Uterus (tissue), 4 donors: ENCODE results near the gene FAM83F. TPM values are rescaled to one million over a fixed set of nuclear protein-coding genes. Genes with fewer than 3 reads are reported as not detected.

Experiments used
- DNase-seq, 2 donors: peaks; one replicate each; pipeline ENCODE4 v3.0.0-alpha.2; 2019 to 2020
- H3K27ac ChIP-seq, 2 donors: fragments of 200-600 bp; sonication (generic); 1 replicate in 1 of 2; 2 replicates in 1 of 2; pipeline ENCODE4 v1.5.1; 2016 to 2018
- H3K27me3 ChIP-seq, 2 donors: fragments of 200-600 bp; sonication (generic); one replicate each; pipeline ENCODE4 v1.5.1; 2018 to 2019; ENCODE audit warnings: control low read depth in 1 of 2
- H3K36me3 ChIP-seq, 2 donors: fragments of 200-600 bp; sonication (generic); one replicate each; pipeline ENCODE4 v1.5.1; 2019; ENCODE audit warnings: control low read depth in 1 of 2
- H3K4me1 ChIP-seq, 2 donors: fragments of 200-600 bp; sonication (generic); one replicate each; pipeline ENCODE4 v1.5.1; 2018 to 2019; ENCODE audit warnings: control low read depth in 1 of 2
- H3K4me3 ChIP-seq, 2 donors: fragments of 200-600 bp; sonication (generic); 1 replicate in 1 of 2; 2 replicates in 1 of 2; pipeline ENCODE4 v1.5.1; 2018 to 2019; ENCODE audit warnings: mild to moderate bottlenecking in 1 of 2
- H3K9me3 ChIP-seq, 2 donors: fragments of 200-600 bp; sonication (generic); one replicate each; pipeline ENCODE4 v1.5.1; 2019; ENCODE audit warnings: control low read depth in 1 of 2
- POLR2A ChIP-seq, 2 donors: fragments of 450-650 bp; IDR thresholded peaks; one replicate each; pipeline ENCODE4 v1.6.1; 2016; ENCODE audit warnings: antibody characterized with exemption in 2 of 2, mild to moderate bottlenecking in 1 of 2, moderate library complexity in 1 of 2
- intact Hi-C: fragments of 100-400 bp; cut with DNase I; formaldehyde crosslinking; loops from one replicate; pipeline ENCODE4 v1.15.1; 2023; ENCODE audit warnings: low total_unique reads
- total RNA-seq, 4 donors: library from RNA; depleted of rRNA in 3 of 4; stranded (reverse); fragments of >200 nt in 3 of 4; gene quantifications; one replicate each; pipeline versions ENCODE4 v1.1.0 to v1.2.4, GENCODE V29; 2014 to 2023
- TF ChIP-seq, protein P1 (sequence below), 4 experiments: fragments of 200-600 bp in 2 of 4; fragments of 450-650 bp in 2 of 4; sonication (generic) in 2 of 4; IDR thresholded peaks; one replicate each; pipeline ENCODE4 v1.5.1; 2016 to 2019; ENCODE audit warnings: antibody characterized with exemption in 4 of 4, mild to moderate bottlenecking in 2 of 4, moderate library complexity in 1 of 4
- donor health status: DM: yes; HTN: yes; CAD: no.

Gene FAM83F
- total RNA-seq, 4 donors from 2014 or later, result under 0.01 to 2.6 (median 0.11) TPM

DNA sequence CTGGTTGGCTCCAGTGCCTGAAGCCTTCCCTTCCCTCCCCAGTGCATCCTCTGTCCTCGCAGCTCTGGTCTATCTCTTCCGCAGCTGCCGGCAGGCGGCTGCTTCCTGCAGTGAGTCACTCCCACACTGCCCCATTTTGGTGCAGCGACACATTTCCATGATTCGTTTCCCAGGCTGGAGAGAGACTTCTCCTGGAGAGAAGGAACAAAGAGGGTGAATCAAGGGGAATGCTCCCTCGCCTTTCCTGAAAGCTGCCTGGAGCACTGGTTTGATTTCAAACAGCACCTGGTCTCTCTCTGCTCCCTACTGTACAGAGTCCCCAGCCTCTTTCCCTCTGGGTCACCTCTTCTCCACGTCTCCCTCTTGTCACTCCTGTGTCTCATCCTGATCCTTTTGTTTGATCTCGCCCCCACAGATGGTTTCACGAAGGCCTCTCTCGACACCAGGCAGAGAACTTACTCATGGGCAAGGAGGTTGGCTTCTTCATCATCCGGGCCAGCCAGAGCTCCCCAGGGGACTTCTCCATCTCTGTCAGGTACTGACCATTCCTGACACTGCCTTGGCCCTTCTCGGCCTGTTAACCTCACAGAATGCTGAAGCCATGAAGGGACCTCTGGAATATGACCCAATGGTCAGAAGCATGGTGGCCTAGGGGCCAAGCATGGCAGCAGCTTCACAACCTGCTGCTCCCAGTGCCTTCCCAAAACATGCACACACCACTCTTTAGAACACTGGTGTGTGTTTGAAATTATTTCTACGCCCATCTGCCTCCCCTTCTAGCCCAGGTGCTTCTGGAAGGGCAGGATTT lies 34.9 kb upstream of the FAM83F start, which contains the start of gene TMA7B:
Gene TMA7B (plus strand): TSS at position 758 of the 808 bp plus-strand sequence. CDS start 3,978 bp downstream, outside the sequence.
- H3K27ac ChIP-seq, result no peak within 1 kb of the TSS
- H3K4me1 ChIP-seq, result no peaks in the 10 kb centered on the region
- no peaks in the 10 kb centered on the region for H3K9me3 ChIP-seq
- TF ChIP-seq POLR2A (IDR thresholded peaks at IDR 0.05), result no peak
- TF ChIP-seq, protein P1, sequence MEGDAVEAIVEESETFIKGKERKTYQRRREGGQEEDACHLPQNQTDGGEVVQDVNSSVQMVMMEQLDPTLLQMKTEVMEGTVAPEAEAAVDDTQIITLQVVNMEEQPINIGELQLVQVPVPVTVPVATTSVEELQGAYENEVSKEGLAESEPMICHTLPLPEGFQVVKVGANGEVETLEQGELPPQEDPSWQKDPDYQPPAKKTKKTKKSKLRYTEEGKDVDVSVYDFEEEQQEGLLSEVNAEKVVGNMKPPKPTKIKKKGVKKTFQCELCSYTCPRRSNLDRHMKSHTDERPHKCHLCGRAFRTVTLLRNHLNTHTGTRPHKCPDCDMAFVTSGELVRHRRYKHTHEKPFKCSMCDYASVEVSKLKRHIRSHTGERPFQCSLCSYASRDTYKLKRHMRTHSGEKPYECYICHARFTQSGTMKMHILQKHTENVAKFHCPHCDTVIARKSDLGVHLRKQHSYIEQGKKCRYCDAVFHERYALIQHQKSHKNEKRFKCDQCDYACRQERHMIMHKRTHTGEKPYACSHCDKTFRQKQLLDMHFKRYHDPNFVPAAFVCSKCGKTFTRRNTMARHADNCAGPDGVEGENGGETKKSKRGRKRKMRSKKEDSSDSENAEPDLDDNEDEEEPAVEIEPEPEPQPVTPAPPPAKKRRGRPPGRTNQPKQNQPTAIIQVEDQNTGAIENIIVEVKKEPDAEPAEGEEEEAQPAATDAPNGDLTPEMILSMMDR (IDR thresholded peaks at IDR 0.05), result peak in 1 of 4 experiments; percentile 11
- H3K36me3 ChIP-seq, result no peaks in the 10 kb centered on the region
- no peak for DNase-seq
- no peaks in the 10 kb centered on the region for H3K27me3 ChIP-seq
- no peak within 1 kb of the TSS for H3K4me3 ChIP-seq
- intact Hi-C loops, result no loop called here

- H3K27ac ChIP-seq, result no peak overlapping the region
- no peaks in the 10 kb centered on the region for H3K27me3 ChIP-seq
- H3K4me3 ChIP-seq, result no peak overlapping the region
- H3K36me3 ChIP-seq, result no peaks in the 10 kb centered on the region
- intact Hi-C loops, result no loop called here
- no peaks in the 10 kb centered on the region for H3K4me1 ChIP-seq
- H3K9me3 ChIP-seq, result no peaks in the 10 kb centered on the region
- DNase-seq, result no peak
- TF ChIP-seq, protein P1 (IDR thresholded peaks at IDR 0.05), result no peak
- TF ChIP-seq POLR2A (IDR thresholded peaks at IDR 0.05), result no peak
These were observed 33.7 kb upstream of the FAM83F start for GRCh38 chr22:39960791-39961746.

DNA sequence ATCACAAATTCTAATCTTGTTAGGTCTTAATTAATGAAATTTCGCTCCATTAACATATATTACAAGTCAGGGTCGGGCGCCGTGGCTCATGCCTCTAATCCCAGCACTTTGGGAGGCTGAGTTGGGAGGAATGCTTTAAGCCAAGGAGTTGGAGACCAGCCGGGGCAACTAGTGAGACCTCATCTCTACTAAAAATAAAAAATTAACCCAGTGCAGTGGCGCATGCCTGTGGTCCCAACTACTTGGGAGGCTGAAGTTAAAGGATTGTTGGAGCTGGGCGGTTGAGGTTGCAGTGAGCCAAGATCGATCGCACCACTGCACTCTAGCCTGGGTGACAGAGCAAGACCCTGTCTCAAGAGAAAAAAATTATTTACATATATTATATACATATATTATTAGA lies 32.7 kb upstream of the FAM83F start:
- H3K27me3 ChIP-seq, result no peaks in the 10 kb centered on the region
- no peak overlapping the region for H3K4me3 ChIP-seq
- intact Hi-C loops, result no loop called here
- no peak for TF ChIP-seq POLR2A (IDR thresholded peaks at IDR 0.05)
- TF ChIP-seq, protein P1 (IDR thresholded peaks at IDR 0.05), result no peak
- H3K27ac ChIP-seq, result no peak overlapping the region
- H3K4me1 ChIP-seq, result no peaks in the 10 kb centered on the region
- DNase-seq, result no peak
- no peaks in the 10 kb centered on the region for H3K9me3 ChIP-seq
- no peaks in the 10 kb centered on the region for H3K36me3 ChIP-seq

DNA sequence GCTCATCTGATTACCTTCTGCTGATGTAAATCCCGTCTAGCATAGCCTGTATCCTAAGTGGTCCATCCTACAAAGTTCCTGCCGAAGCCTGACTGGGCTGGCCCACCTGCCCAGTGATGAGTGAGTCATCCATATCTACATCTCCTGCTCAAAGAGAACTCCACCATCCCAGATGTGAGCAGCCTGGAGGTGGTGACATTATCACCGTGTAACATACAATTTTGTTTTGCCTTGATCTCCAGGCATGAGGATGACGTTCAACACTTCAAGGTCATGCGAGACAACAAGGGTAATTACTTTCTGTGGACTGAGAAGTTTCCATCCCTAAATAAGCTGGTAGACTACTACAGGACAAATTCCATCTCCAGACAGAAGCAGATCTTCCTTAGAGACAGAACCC lies 29.0 kb upstream of the FAM83F start:
- Histone ChIP-seq H3K4me1 (no peaks in the 10 kb centered on the region), H3K27ac (no peak overlapping the region), H3K36me3 (no peaks in the 10 kb centered on the region), H3K4me3 (no peak overlapping the region), H3K27me3 (no peaks in the 10 kb centered on the region), H3K9me3 (no peaks in the 10 kb centered on the region)
- DNase-seq, result no peak
- intact Hi-C loops, result no loop called here
- TF ChIP-seq, protein P1 (IDR thresholded peaks at IDR 0.05), result no peak
- TF ChIP-seq POLR2A (IDR thresholded peaks at IDR 0.05), result no peak
